Esophagus squamous epithelium (tissue), 4 donors: ENCODE data around the gene TSEN34.

Experiments used
- POLR2A ChIP-seq, 4 donors: fragments of 450-650 bp; IDR thresholded peaks; one replicate each; pipeline ENCODE4 v1.6.1; 2017; ENCODE audit warnings: antibody characterized with exemption in 4 of 4, mild to moderate bottlenecking in 4 of 4, moderate library complexity in 3 of 4
- TF ChIP-seq, protein P1 (sequence below), 6 experiments: fragments of 450-650 bp in 4 of 6; fragments of 200-600 bp in 2 of 6; sonication (generic) in 2 of 6; IDR thresholded peaks; one replicate each; pipeline ENCODE4 v1.5.1; 2016 to 2019; ENCODE audit warnings: antibody characterized with exemption in 6 of 6, mild to moderate bottlenecking in 4 of 6, moderate library complexity in 4 of 6

DNA sequence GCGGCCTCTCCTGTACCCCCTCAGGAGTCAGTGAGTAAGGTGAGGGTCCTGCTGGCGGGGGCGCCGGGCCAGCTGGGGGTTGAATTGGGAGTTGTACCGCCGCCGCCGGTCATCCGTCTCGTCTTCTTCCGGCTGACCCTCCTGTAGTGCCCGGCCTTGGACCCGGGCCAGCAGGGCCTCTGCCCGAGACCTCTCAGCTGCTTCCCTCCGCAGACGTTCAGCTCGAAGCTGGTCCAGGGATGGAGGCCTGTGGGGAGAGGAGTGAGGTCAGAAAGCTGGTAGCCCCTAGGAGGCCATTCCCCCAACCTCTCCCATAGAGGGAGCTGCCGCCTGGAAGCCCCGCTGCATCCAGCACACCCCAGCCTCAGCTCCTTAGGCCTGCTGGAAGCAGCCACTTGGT, 35.4 kb upstream of the TSEN34 start:
- TF ChIP-seq, protein P1, sequence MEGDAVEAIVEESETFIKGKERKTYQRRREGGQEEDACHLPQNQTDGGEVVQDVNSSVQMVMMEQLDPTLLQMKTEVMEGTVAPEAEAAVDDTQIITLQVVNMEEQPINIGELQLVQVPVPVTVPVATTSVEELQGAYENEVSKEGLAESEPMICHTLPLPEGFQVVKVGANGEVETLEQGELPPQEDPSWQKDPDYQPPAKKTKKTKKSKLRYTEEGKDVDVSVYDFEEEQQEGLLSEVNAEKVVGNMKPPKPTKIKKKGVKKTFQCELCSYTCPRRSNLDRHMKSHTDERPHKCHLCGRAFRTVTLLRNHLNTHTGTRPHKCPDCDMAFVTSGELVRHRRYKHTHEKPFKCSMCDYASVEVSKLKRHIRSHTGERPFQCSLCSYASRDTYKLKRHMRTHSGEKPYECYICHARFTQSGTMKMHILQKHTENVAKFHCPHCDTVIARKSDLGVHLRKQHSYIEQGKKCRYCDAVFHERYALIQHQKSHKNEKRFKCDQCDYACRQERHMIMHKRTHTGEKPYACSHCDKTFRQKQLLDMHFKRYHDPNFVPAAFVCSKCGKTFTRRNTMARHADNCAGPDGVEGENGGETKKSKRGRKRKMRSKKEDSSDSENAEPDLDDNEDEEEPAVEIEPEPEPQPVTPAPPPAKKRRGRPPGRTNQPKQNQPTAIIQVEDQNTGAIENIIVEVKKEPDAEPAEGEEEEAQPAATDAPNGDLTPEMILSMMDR (IDR thresholded peaks at IDR 0.05), result no peak
- no peak for TF ChIP-seq POLR2A (IDR thresholded peaks at IDR 0.05)
